ENCODE data around the gene CLDND1. TPM values are rescaled to one million over a fixed set of nuclear protein-coding genes. Genes with fewer than 3 reads are reported as not detected.

The CLDND1 gene
- total RNA-seq, 2 experiments from 2014 or later: 70.7 to 80.4 TPM

- BruUV-seq (replicated peaks): no TSS peak
- CTCF ChIA-PET (ENCODE audit: unreplicated experiment): no interaction called here
- H3K9me3 ChIP-seq (ENCODE audit: low read length): no peaks in the 10 kb centered on the region
- H2AFZ ChIP-seq (ENCODE audit: low read length): no peak overlapping the region
- TF ChIP-seq EZH2phosphoT487 (IDR thresholded peaks at IDR 0.05; ENCODE audit: borderline replicate concordance, low read depth, low read length): no peak
- H3K4me3 ChIP-seq (ENCODE audit: low read depth, low read length, poor library complexity, severe bottlenecking): no peak overlapping the region
- no peak for DNase-seq (ENCODE audit: low spot score)
- no peaks in the 10 kb centered on the region for H3K36me3 ChIP-seq (ENCODE audit: insufficient read depth, low read length)
- intact Hi-C loops (cut with micrococcal nuclease; ENCODE audit: unreplicated experiment): no loop called here
- H4K20me1 ChIP-seq (ENCODE audit: insufficient read depth, low read length): no peaks in the 10 kb centered on the region
- H3K4me1 ChIP-seq (ENCODE audit: insufficient read depth, low read length, poor library complexity, severe bottlenecking): peaks cover 65% of the 10 kb centered on the region
- no peak overlapping the region for H3K27ac ChIP-seq (ENCODE audit: low read depth, low read length, poor library complexity, severe bottlenecking)
- POLR2A ChIA-PET: interaction anchor here (0.5 to 19.7 kb wide), 6 partner anchors 8 to 512 kb away, joined by 4 to 296 read pairs (median 22); partner anchors contain the start of gene GPR15
- H3K79me2 ChIP-seq (ENCODE audit: insufficient read depth, low read depth, low read length): no peaks in the 10 kb centered on the region
- no peaks in the 10 kb centered on the region for H3K9me2 ChIP-seq (ENCODE audit: insufficient read depth, low read length)
- no peak overlapping the region for H3K4me2 ChIP-seq (ENCODE audit: low read length)
Measured at GRCh38 chr3:98550833-98551232, 28.1 kb upstream of the CLDND1 start.

- H3K4me2 ChIP-seq (ENCODE audit: low read length): no peak overlapping the region
- no peak for DNase-seq (ENCODE audit: low spot score)
- TF ChIP-seq EZH2phosphoT487 (IDR thresholded peaks at IDR 0.05; ENCODE audit: borderline replicate concordance, low read depth, low read length): no peak
- H3K27ac ChIP-seq (ENCODE audit: low read depth, low read length, poor library complexity, severe bottlenecking): no peak overlapping the region
- no TSS peak for BruUV-seq (replicated peaks)
- peaks cover 47% of the 10 kb centered on the region for H3K4me1 ChIP-seq (ENCODE audit: insufficient read depth, low read length, poor library complexity, severe bottlenecking)
- no peaks in the 10 kb centered on the region for H3K9me2 ChIP-seq (ENCODE audit: insufficient read depth, low read length)
- intact Hi-C loops (cut with micrococcal nuclease; ENCODE audit: unreplicated experiment): no loop called here
- no peaks in the 10 kb centered on the region for H3K79me2 ChIP-seq (ENCODE audit: insufficient read depth, low read depth, low read length)
- CTCF ChIA-PET (ENCODE audit: unreplicated experiment): no interaction called here
- peak overlapping the region; percentile 22; the same call in 1 of the 2 replicates for H2AFZ ChIP-seq (ENCODE audit: low read length)
- no peaks in the 10 kb centered on the region for H3K36me3 ChIP-seq (ENCODE audit: insufficient read depth, low read length)
- H3K4me3 ChIP-seq (ENCODE audit: low read depth, low read length, poor library complexity, severe bottlenecking): no peak overlapping the region
- no peaks in the 10 kb centered on the region for H3K9me3 ChIP-seq (ENCODE audit: low read length)
- no peaks in the 10 kb centered on the region for H4K20me1 ChIP-seq (ENCODE audit: insufficient read depth, low read length)
- POLR2A ChIA-PET: interaction anchor here (0.6 to 19.7 kb wide), 4 partner anchors 7 to 17 kb away, joined by 3 to 296 read pairs (median 16); partner anchors contain the start of gene GPR15
Measured at GRCh38 chr3:98548544-98548943, 25.8 kb upstream of the CLDND1 start.

GRCh38 chr3:98545940-98546339, 23.2 kb upstream of the CLDND1 start:
- H3K27ac ChIP-seq (ENCODE audit: low read depth, low read length, poor library complexity, severe bottlenecking): no peak overlapping the region
- peaks cover 4% of the 10 kb centered on the region; the same call in 1 of the 2 replicates for H3K79me2 ChIP-seq (ENCODE audit: insufficient read depth, low read depth, low read length)
- peak overlapping the region; percentile 29 for H3K4me3 ChIP-seq (ENCODE audit: low read depth, low read length, poor library complexity, severe bottlenecking)
- H2AFZ ChIP-seq (ENCODE audit: low read length): peak overlapping the region; percentile 90
- intact Hi-C loops (cut with micrococcal nuclease; ENCODE audit: unreplicated experiment): no loop called here
- H3K9me3 ChIP-seq (ENCODE audit: low read length): no peaks in the 10 kb centered on the region
- no peaks in the 10 kb centered on the region; the same call in 1 of the 2 replicates for H3K36me3 ChIP-seq (ENCODE audit: insufficient read depth, low read length)
- peak overlapping the region; percentile 58 for H3K4me2 ChIP-seq (ENCODE audit: low read length)
- H4K20me1 ChIP-seq (ENCODE audit: insufficient read depth, low read length): no peaks in the 10 kb centered on the region
- peaks cover 37% of the 10 kb centered on the region for H3K4me1 ChIP-seq (ENCODE audit: insufficient read depth, low read length, poor library complexity, severe bottlenecking)
- POLR2A ChIA-PET: interaction anchor here (0.8 to 2.9 kb wide), 11 partner anchors 9 to 20 kb away, joined by 3 to 28 read pairs (median 4); partner anchors contain the start of gene GPR15
- no peaks in the 10 kb centered on the region for H3K9me2 ChIP-seq (ENCODE audit: insufficient read depth, low read length)
- CTCF ChIA-PET (ENCODE audit: unreplicated experiment): interaction anchor here (1.0 kb wide), 1 partner anchor 17 kb away, joined by 3 read pairs; no protein-coding TSS in a partner anchor
- DNase-seq (ENCODE audit: low spot score): peak; percentile 41
- no TSS peak for BruUV-seq (replicated peaks)
- TF ChIP-seq EZH2phosphoT487 (IDR thresholded peaks at IDR 0.05; ENCODE audit: borderline replicate concordance, low read depth, low read length) (no peak), CTCF (conservative IDR thresholded peaks at IDR 0.05; ENCODE audit: low read length) (no peak)
